GM12878 (cell line): ENCODE data around the gene NTRK3. TPM values are rescaled to one million over a fixed set of nuclear protein-coding genes. Genes with fewer than 3 reads are reported as not detected.

Experiments
- ATAC-seq: fragments of 200-7000 bp; cut with Tn5 transposase; 3 replicates; pipeline ENCODE4 v1.9.1; 2020; ENCODE audit warnings: mild to moderate bottlenecking, moderate library complexity
- BruUV-seq: library from RNA; stranded (reverse); fragments of 400-500 nt; replicated peaks from 2 replicates; lab custom pipeline; 2021; lab: Mats Ljungman, UMichigan
- CTCF ChIA-PET: fragments of 300-600 bp; sonication (Branson Sonifier 250); formaldehyde crosslinking; extraction: SDS; loops from one replicate; lab custom pipeline; 2021; ENCODE audit warnings: inconsistent platforms; lab: Yijun Ruan, JAX
- POLR2A ChIA-PET: fragments of 350-600 bp; formaldehyde crosslinking; extraction: SDS; loops from one replicate; lab custom pipeline; 2021; ENCODE audit warnings: inconsistent platforms; lab: Charles Lee
- RAD21 ChIA-PET: fragments of 300-600 bp; sonication (Branson Sonifier 250); formaldehyde crosslinking; loops from one replicate; lab custom pipeline; 2023; ENCODE audit warnings: antibody characterized with exemption; ENCODE audit not compliant: unreplicated experiment; lab: Charles Lee
- SMC1A ChIA-PET: fragments of 300-600 bp; sonication (Branson Sonifier 250); formaldehyde crosslinking; loops from one replicate; lab custom pipeline; 2023; ENCODE audit not compliant: unreplicated experiment, uncharacterized antibody; lab: Charles Lee
- DNase-seq: peaks from one replicate; pipeline ENCODE4 v3.0.0-alpha.2; 2011; ENCODE audit warnings: low read depth, low spot score
- FAIRE-seq: peaks from 3 replicates; lab custom pipeline; 2011; peaks lifted over from hg19 to GRCh38; lab: Jason Lieb, UNC
- H2AFZ ChIP-seq: 2 replicates; pipeline ENCODE4 v1.6.0; 2011; ENCODE audit warnings: low read depth, low read length, control low read depth; ENCODE audit not compliant: control insufficient read depth
- H3K27ac ChIP-seq: 2 replicates; pipeline ENCODE4 v1.5.1; 2011; ENCODE audit warnings: control low read depth; ENCODE audit not compliant: control insufficient read depth, insufficient read depth
- H3K27me3 ChIP-seq, 2 experiments: replicated peaks in 1 of 2; 2 replicates each; pipeline versions ENCODE4 v1.6.0 to v1.6.1; 2011; ENCODE audit warnings: low read length in 1 of 2; ENCODE audit not compliant: control insufficient read depth in 2 of 2, insufficient read depth in 2 of 2
- H3K36me3 ChIP-seq, 2 experiments: 2 replicates each; pipeline ENCODE4 v1.5.1; 2011; ENCODE audit warnings: low read length in 1 of 2; ENCODE audit not compliant: control insufficient read depth in 2 of 2, insufficient read depth in 2 of 2
- H3K4me1 ChIP-seq: 2 replicates; pipeline ENCODE4 v1.6.1; 2011; ENCODE audit warnings: mild to moderate bottlenecking, low read length, moderate library complexity, mixed read lengths; ENCODE audit not compliant: control insufficient read depth, insufficient read depth
- H3K4me2 ChIP-seq: 2 replicates; pipeline ENCODE4 v1.6.0; 2011; ENCODE audit warnings: control low read depth; ENCODE audit not compliant: control insufficient read depth, insufficient read depth
- H3K4me3 ChIP-seq: fragments of 200-600 bp; sonication (generic); 2 replicates; pipeline ENCODE4 v1.5.1; 2016
- H3K79me2 ChIP-seq: 2 replicates; pipeline ENCODE4 v1.6.0; 2011; ENCODE audit warnings: low read length; ENCODE audit not compliant: control insufficient read depth, insufficient read depth
- H3K9ac ChIP-seq: 2 replicates; pipeline ENCODE4 v1.8.0; 2011; ENCODE audit warnings: low read length, control low read depth, mixed read lengths; ENCODE audit not compliant: control insufficient read depth, insufficient read depth
- H3K9me3 ChIP-seq: replicated peaks from 3 replicates; pipeline ENCODE4 v1.5.1; 2011; ENCODE audit warnings: mild to moderate bottlenecking, low read length; ENCODE audit not compliant: control insufficient read depth, insufficient read depth
- H4K20me1 ChIP-seq: 2 replicates; pipeline ENCODE4 v1.6.0; 2011; ENCODE audit not compliant: control insufficient read depth, insufficient read depth
- BRCA1 ChIP-seq: IDR thresholded peaks from 2 replicates; pipeline ENCODE4 v1.6.1; 2011; ENCODE audit warnings: low read depth, low read length, improper control_type of control experiment
- DPF2 ChIP-seq: fragments of 450-650 bp; IDR thresholded peaks from 2 replicates; pipeline ENCODE4 v1.6.1; 2017; ENCODE audit warnings: mild to moderate bottlenecking
- IKZF2 ChIP-seq, 2 experiments: fragments of 450-650 bp; IDR thresholded peaks; 2 replicates each; pipeline ENCODE4 v1.6.1; 2017; ENCODE audit warnings: mild to moderate bottlenecking in 2 of 2, moderate library complexity in 2 of 2
- MYB ChIP-seq: fragments of 150-350 bp; IDR thresholded peaks from 2 replicates; pipeline ENCODE4 v1.6.1; 2014; ENCODE audit warnings: mild to moderate bottlenecking, low read depth, low read length, borderline replicate concordance
- RFX5 ChIP-seq: IDR thresholded peaks from 2 replicates; pipeline ENCODE4 v1.6.1; 2011; ENCODE audit warnings: low read depth, low read length, improper control_type of control experiment
- SREBF1 ChIP-seq: IDR thresholded peaks from 2 replicates; pipeline ENCODE4 v1.6.1; 2012; ENCODE audit warnings: mild to moderate bottlenecking, low read length
- ZNF274 ChIP-seq: IDR thresholded peaks from one replicate; pipeline ENCODE4 v1.8.0; 2011; ENCODE audit not compliant: insufficient read length, insufficient read depth
- WGBS: methylation state at CpG from one replicate; pipeline ENCODE4 v1.1.6; 2016; ENCODE audit warnings: low lambda C conversion rate; ENCODE audit not compliant: insufficient replicate concordance, insufficient coverage; ENCODE audit errors: missing lambda C conversion rate; 5-methylcytosine and 5-hydroxymethylcytosine counted together
- in situ Hi-C: fragments of 300-500 bp; cut with MboI; formaldehyde crosslinking; loops from 9 replicates; pipeline ENCODE4 v1.14.3; 2018; ENCODE audit warnings: mixed read lengths
- intact Hi-C: fragments of 100-400 bp; cut with micrococcal nuclease; formaldehyde crosslinking; loops from one replicate; pipeline ENCODE4 v1.14.2; 2022; ENCODE audit not compliant: unreplicated experiment
- polyA plus RNA-seq, 11 experiments: library from polyadenylated mRNA; depleted of rRNA in 4 of 11; unstranded in 6 of 11; stranded (reverse) in 5 of 11; fragments of >200 nt; fragmentation: Nextera tagmentation in 4 of 11; fragmentation: Illumina TruSeq in 1 of 11; extraction: Ambion mirVana in 4 of 11; extraction: Trizol in 1 of 11; gene quantifications; 1 replicate in 1 of 11; 2 replicates in 10 of 11; pipeline versions ENCODE4 v1.2.1 to v1.2.3, GENCODE V29; 2011 to 2016; ENCODE audit warnings: inconsistent platforms in 2 of 11, missing spikeins in 2 of 11, low read depth in 1 of 11
- total RNA-seq, 4 experiments: library from RNA; depleted of rRNA in 3 of 4; stranded (reverse); fragments of >200 nt in 3 of 4; fragmentation: Illumina TruSeq in 1 of 4; extraction: Trizol in 1 of 4; gene quantifications; 2 replicates each; pipeline versions ENCODE4 v1.2.1 to v1.2.3, GENCODE V29; 2013 to 2021
- TF ChIP-seq, protein P1 (sequence below): IDR thresholded peaks from 2 replicates; pipeline ENCODE4 v1.6.1; 2012; ENCODE audit warnings: mild to moderate bottlenecking, low read depth, low read length

Gene NTRK3
- total and polyA plus RNA-seq, 10 of the 15 experiments (the other 5 are each of a cell fraction or from before 2014, with no cell fraction given), result not detected

DNA sequence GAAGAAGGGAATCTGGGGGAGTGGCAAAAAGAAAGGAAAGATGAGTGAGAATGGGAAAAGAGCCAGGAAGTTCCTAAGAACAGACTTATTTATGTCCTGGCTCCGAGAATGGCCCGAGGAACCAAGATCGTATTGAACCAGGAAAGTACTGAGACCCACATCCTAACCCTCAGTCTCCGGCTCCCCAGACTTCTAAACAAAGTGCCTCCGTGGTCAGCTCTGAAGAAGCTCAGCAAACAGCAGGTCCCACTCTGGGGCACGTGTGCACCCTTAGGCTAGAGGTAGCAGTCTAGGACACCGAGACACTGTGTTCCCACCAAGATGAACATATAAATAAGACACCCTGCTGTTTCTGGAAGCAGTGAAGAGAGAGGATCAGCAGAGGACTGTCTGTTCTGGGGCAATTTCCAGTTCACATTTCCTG, 307.4 kb downstream of the NTRK3 start:
- TF ChIP-seq RFX5 (no peak), MYB (no peak), ZNF274 (no peak), IKZF2 (IDR thresholded peaks at IDR 0.05) (no peak), BRCA1 (no peak), SREBF1 (no peak), DPF2 (no peak)
- TF ChIP-seq, protein P1, sequence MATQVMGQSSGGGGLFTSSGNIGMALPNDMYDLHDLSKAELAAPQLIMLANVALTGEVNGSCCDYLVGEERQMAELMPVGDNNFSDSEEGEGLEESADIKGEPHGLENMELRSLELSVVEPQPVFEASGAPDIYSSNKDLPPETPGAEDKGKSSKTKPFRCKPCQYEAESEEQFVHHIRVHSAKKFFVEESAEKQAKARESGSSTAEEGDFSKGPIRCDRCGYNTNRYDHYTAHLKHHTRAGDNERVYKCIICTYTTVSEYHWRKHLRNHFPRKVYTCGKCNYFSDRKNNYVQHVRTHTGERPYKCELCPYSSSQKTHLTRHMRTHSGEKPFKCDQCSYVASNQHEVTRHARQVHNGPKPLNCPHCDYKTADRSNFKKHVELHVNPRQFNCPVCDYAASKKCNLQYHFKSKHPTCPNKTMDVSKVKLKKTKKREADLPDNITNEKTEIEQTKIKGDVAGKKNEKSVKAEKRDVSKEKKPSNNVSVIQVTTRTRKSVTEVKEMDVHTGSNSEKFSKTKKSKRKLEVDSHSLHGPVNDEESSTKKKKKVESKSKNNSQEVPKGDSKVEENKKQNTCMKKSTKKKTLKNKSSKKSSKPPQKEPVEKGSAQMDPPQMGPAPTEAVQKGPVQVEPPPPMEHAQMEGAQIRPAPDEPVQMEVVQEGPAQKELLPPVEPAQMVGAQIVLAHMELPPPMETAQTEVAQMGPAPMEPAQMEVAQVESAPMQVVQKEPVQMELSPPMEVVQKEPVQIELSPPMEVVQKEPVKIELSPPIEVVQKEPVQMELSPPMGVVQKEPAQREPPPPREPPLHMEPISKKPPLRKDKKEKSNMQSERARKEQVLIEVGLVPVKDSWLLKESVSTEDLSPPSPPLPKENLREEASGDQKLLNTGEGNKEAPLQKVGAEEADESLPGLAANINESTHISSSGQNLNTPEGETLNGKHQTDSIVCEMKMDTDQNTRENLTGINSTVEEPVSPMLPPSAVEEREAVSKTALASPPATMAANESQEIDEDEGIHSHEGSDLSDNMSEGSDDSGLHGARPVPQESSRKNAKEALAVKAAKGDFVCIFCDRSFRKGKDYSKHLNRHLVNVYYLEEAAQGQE, result no peak
- 13% methylated on average over 7 of the region's 7 CpGs for WGBS
- H4K20me1 ChIP-seq, result no peaks in the 10 kb centered on the region

More for the DNA sequence above, 307.4 kb downstream of the NTRK3 start:
- Histone ChIP-seq H3K4me3 (no peak overlapping the region), H3K9ac (no peak overlapping the region), H2AFZ (no peak overlapping the region), H3K27me3 (no peaks in the 10 kb centered on the region; a peak in 1 of 4 replicates), H3K79me2 (no peaks in the 10 kb centered on the region), H3K27ac (no peak overlapping the region), H3K9me3 (no peaks in the 10 kb centered on the region), H3K4me2 (no peak overlapping the region), H3K36me3 (no peaks in the 10 kb centered on the region), H3K4me1 (no peaks in the 10 kb centered on the region)
- ChIA-PET CTCF (no interaction called here), SMC1A (no interaction called here), POLR2A (no interaction called here), RAD21 (no interaction called here)
- intact Hi-C loops, result no loop called here
- no TSS peak for BruUV-seq
- ATAC-seq (no peak), DNase-seq (no peak), FAIRE-seq (no peak)
- in situ Hi-C loops, result no loop called here
